Activated CD4-positive, alpha-beta T cell treated with anti-CD3 and anti-CD28 coated beads for 4 hours (primary cell): ENCODE measurements around the gene SPSB2.
"Not testable (repeated sequence)": the region's sequence is repeated elsewhere in the genome, so short reads cannot be mapped to it uniquely, and the experiment has no call there.

Source experiments
- DNase-seq, 2 donors: peaks; one replicate each; pipeline ENCODE4 v3.0.0-alpha.2; 2020

Gene SPSB2

DNA sequence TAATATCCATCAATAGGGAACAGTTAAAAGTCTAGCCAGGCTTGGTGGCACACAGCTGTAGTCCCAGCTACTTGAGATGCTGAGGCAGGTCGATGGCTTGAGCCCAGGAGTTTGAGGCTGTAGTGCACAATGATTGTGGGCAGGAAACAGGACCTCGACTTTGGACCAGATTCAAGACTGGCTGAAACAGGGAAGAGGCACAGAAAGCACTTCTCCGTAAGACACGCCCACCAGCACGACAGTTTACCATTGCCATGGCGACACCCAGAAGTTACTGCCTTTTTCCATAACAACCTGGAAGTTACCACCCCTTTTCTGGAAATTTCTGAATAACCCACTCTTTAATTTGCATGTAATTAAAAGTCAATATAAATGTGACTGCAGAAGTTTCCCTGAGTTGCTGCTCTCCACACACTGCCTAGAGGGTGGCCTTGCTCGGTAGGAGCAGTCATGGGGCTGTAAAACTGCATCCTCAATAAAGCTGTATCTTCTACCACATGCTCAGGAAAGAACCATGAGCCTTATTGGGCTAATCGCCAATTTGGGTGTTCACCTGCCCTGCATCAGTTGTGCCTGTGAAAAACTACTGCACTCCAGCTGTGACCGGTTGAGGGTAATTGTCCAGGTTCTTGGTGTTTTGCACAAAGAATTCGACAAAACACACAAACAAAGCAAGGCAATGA, 26.9 kb upstream of the SPSB2 start:
- peak; percentile 32 to 35 for DNase-seq

DNA sequence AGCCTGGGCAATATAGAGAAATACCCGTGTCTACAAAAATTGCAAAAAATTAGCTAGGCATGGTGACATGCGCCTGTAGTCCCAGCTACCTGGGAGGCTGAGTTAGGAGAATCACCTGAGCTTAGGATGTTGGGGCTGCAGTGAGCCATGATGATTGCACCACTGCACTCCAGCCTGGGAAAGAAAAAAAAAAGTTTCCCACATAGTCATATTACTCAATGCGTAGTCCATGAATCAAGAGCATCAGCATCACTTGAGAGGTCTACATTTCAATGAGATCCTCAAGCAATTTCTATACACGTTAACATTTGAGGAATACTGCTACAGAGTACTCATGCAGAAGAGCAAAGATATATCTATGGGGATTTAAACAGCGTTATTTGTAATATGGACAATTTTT, 26.3 kb upstream of the SPSB2 start:
- DNase-seq = no peak

DNA sequence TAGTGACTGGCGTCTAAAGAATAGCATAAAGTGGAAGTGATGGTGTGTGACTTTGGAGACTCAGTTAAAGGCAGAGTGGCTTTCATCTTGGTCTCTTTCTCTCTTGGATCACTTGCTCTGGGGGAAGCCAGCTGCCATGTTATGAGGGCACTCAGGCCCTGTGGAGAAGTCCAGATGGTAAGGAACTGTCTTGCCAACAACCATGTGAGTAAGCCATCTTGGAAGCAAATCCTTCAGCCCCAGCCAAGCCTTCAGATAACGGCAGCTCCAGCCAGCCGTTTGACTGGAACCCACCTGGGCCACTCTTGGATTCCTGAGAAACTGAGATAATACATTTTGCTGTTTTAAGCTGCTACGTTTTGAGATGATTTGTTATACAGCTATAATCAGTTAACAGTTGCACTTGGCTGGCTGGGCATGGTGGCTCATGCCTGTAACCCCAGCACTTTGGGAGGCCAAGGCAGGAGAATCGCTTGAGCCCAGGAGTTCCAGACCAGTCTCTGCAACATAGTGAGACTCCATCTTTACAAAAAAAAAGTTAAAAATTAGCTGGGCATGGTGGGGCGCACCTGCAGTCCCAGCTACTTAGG, 23.8 kb upstream of the SPSB2 start:
- DNase-seq = no peak

DNA sequence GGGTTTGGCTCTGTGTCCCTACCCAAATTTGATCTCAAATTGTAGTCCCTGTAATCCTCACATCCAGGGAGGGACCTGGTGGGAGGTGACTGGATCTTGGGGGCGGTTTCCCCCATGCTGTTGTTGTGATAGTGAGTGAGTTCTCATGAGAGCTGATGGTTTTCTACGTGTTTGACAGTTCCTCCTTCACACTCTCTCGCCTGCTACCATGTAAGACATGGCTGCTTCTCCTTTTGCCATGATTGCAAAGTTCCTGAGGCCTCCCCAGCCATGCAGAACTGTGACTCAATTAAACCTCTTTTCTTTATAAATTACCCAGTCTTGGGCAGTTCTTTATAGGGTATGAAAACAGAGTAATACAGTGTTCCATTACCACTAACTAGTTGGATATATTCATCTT, 21.2 kb upstream of the SPSB2 start:
- DNase-seq = no peak

DNA sequence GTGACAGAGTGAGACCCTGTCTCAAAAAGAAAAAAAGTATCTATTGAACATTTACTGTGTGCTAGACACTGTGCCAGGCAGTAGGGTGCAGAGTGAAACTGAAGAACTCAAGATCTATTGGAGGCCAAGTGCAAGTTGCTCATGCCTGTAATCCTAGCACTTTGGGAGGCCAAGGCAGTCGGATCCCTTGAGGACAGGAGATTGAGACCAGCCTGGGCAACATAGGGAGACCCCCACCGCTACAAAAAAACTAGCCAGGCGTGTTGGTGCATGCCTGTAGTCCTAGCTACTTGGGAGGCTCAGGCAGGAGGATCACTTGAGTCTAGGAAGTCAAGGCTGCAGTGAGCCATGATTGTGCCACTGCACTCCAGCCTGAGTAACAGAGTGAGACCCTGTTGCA, 19.6 kb upstream of the SPSB2 start:
- not testable (repeated sequence) for DNase-seq

DNA sequence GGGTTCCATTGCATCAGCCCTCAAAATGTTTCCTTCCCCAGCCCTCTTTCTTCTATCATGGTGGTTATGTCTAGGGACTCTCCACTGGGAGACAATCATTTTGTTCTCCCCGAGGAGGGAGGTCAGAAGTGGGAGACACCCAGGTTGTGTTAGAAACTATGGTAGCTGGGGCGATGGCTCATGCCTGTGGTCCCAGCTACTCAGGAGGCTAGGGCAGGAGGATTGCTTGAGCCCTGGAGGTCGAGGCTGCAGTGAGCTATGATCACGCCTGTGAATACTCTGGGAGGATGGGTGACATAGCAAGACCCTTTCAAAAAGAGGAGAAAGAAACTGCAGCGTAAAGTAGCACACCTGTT, 18.5 kb upstream of the SPSB2 start:
- DNase-seq = no peak

DNA sequence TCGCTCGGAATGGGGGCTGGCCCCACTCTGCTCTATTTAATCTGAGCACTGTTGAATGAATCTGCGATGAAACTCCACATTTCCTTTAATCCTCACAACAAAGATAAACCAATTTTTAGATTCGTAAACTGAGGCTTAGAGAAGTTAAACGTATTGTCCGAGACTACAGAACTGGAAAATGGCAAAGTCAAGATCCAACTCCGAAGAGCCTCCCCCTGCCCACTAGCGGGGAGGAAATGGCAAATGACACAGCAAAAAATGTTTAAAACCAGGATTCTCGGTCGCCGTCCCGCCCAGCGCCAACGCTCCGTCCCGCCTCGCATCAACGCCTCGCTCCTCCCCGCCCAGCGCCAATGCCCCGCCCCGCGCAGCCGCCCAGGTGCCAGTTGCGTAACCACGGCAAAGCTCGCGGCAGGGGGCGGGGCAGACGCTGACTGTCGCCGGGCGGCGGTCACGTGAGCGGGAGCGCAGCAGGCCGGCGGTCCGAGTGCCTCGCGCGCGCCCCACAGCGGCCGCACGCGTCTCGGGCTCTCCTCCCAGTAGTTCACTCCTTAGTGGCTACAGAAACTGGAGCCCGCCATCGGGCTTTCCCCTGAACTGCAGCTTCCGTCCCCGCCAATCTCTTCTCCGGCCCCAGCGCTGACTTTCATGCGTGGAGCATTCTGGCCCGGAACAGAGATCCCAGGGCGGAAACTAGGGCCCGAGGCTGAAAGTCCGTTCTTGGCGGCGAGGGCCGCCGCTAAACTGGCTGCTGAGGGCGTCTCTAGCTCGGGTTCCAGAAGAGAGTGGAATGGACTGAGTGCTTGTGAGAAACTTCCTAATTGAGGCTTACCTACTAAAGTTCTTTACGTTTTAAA, 17.9 kb upstream of the SPSB2 start:
- peak; percentile 99 for DNase-seq

DNA sequence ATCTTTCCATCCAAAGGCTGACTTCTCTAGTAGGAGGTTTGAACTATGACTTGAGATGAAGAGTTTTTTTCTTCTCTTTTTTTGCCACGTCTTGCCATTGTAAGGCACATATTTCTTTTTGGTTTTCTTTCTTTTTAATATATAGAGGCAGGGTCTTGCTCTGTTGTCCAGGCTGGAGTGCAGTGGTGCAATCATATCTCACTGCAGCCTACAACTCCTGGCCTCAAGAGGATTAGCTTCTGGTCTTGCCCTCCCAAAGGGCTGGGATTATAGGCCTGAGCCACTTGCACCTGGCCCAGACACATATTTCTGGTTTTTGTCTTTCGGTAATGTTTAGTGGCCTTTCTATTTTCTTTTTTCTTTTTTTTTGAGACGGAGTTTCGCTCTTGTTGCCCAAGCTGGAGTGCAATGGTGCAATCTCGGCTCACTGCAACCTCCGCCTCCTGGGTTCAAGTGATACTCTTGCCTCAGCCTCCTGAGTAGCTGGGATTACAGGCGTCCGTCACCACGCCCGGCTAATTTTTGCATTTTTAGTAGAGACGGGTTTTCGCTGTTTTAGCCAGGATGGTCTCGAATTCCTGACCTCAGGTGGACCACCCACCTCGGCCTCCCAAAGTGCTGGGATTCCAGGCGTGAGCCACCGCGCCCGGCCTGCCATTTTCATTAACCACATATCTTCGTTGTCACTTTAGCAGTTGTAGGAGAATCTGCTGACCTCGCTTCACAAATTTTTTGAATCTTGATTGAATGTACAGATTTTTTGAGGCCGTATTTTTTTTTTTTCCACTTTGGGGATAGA, 16.9 kb upstream of the SPSB2 start:
- not testable (repeated sequence) for DNase-seq

DNA sequence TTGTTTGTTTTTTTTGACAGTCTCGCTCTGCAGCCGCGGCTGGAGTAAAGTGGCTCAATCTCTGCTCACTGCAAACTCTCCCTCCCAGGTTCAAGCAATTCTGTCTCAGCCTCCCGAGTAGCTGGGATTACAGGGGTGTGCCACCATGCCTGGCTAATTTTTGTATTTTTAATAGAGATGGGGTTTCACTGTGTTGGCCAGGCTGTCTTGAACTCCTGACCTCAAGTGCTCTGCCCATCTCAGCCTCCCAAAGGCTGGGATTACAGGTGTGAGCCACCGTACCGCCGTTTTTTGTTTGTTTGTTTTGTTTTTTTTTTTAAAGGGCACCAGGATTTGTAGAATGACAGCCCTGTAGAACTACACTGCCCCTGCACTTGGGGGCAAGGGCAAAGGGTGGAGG, 15.7 kb upstream of the SPSB2 start:
- DNase-seq = not testable (repeated sequence)

DNA sequence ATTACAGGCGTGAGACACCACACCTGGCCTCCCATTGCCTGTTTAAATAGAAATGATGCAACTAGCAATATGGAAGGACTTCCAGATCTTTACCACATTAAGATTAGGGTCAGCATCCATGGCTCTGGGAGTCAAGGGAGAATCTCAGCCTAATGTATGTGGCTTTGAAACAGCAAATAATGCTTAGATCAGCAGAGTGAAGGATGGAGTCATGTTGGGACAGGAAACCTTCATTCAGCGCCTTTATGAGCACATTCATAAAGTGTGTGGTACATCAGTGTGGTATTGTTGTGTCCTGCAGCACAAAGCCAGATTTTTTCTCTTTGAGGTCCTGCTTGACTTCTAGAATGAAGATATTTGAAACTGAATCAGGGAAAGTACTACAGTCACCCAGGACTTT, 15.3 kb upstream of the SPSB2 start:
- no peak for DNase-seq

DNA sequence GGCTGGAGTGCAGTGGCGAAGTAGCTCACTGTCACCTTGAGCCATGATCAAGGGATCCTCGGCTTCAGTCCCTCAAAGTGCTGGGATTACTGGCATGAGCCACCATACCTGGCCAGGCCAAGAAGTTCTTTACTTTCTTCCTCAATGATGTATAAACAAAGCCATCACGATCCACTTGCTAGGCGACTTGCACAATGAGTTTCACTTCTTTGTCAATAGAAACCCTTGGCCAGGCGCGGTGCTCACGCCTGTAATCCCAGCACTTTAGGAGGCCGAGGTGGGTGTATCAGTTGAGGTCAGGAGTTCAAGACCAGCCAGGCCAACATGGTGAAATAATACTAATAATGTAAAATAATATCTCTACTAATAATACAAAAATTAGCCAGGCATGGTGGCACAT, 14.4 kb upstream of the SPSB2 start:
- DNase-seq = no peak

DNA sequence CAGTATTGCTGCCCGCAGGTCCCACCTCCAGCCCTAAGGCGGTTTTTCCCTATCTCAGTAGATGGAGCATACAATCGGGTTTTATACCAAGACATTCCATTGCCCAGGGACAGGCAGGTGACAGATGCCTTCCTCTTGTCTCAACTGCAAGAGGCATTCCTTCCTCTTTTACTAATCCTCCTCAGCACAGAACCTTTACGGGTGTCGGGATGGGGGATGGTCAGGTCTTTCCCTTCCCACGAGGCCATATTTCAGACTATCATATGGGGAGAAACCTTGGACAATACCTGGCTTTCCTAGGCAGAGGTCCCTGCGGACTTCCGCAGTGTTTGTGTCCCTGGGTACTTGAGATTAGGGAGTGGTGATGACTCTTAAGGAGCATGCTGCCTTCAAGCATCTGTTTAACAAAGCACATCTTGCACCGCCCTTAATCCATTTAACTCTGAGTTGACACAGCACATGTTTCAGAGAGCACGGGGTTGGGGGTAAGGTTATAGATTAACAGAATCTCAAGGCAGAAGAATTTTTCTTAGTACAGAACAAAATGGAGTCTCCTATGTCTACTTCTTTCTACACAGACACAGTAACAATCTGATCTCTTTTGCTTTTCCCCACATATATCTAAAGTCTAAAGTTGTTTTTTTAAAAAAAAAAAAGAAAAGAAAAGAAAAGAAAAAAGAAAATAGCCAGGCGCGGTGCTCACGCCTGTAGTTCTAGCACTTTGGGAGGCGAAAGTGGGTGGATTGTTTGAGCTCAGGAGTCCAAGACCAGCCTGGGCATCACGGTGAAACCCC, 13.3 kb upstream of the SPSB2 start:
- DNase-seq = not testable (repeated sequence)

DNA sequence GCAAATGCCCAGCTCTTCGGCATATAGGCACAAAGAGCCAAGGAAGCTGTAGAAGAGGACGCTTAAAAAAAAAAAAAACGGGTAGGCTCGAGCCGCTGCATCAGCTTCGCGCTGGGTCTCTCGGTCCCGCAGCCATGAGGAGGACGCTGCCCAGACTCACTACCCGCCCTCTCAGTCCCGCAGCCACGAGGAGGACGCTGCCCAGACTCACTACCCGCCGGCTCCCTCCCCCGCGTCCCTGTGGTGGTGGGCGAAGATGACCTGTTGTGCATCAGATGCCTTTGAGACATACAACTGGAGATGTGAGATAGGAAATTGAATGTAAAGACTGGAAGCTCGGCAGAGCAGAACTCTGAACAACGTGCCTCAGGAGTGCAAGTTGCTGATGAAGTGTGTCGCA, 11.4 kb upstream of the SPSB2 start:
- no peak for DNase-seq

DNA sequence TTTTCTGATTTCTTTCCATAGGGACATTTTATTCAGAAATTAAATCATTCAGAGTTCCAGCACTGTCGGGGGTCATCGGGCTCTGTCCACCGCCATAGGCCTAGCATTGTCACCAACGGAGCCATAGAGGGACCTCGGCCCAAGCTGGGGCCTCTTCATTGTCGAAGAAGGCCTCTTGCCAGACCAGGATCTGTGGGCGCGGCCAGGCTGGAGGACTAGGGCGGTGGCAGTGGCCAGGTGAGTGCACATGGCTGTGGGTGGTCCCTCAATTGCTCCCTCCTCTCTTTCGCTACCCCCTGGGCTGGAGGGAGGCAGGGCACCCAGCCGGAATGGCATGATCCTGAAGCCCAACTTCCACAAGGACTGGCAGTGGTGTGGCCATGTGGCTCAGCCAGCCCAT, 10.6 kb upstream of the SPSB2 start:
- DNase-seq = no peak

DNA sequence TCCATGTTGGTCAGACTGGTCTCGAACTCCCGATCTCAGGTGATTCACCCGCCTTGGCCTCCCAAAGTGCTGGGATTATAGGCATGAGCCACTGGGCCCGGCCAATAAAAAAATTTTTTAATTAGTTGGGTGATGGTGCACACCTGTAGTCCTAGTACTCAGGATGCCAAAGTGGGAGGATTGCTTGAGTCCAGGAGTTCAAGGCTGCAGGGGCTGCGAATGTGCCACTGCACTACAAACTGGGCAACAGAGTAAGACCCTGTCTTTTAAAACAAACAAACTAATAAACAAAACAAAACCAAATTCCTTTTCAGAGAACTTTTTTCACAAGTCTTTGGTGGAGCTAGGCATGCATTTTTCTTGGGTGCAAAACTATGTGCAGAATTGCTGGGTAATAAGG, 10.1 kb upstream of the SPSB2 start:
- DNase-seq = no peak

DNA sequence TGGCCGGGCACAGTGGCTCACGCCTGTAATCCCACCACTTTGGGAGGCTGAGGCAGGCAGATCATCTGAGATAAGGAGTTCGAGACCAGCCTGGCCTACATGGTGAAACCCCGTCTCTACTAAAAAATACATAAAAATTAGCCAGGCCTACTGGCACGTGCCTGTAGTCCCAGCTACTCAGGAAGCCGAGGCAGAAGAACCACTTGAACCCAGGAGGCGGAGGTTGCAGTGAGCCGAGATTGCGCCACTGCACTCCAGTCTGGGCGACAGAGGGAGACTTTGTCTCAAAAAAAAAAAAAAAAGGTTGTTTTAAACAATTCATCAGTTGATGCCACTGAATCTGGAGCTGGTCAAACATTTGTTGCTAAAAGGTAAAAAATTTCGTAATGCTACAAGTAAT, 6.7 kb upstream of the SPSB2 start:
- not testable (repeated sequence) for DNase-seq

DNA sequence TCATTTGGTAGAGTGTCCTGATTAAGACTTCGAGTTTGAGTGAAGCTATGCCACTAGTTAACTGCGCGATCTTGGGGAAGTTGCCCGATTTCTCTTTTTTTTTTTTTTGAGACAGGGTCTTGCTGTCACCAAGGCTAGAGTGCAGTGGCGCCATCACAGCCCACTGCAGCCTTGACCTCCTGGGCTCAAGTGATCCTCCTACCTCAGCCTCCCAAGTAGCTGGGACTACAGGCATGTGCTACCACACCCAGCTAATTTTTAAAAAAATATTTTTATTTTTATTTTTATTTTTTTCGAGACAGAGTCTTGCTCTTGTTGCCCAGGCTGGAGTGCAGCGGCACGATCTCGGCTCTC, 889 bp upstream of the SPSB2 start:
- not testable (repeated sequence) for DNase-seq

DNA sequence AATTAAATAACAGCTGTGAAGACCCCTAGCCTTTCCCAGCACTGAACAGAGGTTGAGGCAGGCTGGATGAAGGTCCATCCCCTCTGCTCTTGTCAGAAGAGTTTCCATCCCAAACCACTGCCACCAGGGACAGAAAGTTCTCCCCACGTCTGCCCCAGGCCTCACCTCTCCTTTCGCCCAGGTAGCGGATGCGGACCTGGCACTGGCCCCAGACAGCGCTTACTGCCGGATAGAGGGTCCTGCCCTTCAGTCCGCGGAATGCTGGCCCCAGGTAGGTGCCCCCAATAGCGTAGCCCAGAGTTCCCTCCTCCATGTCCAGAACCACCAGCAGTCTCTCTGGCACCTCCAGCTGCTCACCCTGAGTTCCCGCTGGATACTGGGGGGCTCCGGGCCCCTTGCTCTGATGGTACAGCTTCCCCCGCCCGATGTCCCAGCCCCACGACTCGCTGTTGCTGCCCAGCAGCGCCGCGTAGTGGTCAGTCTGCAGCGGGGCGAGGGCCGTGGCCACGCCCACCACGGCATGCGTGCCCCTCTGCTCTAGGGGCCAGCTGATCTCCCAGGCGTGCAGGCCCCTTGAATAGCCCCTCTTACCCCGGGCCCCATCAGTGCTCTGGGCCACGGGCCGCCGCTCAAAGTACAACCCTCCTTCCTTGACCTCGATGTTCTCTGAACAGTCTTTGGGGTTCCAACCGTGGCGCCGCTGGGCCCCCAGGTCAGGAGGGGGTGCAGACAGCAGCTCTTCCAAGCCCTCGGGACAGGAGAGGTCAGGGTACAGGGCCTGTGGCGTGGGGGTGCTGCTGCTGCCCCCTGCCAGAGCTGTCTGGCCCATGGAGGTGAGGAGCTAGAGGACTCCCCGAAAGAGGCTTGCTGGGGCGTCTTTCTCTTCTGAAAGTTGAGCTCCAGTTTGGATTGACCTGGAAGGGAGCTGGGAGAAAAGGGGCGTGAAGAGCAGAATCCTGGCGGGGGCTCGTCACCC, 742 bp downstream of the SPSB2 start:
- DNase-seq = peak; percentile 80 to 83

DNA sequence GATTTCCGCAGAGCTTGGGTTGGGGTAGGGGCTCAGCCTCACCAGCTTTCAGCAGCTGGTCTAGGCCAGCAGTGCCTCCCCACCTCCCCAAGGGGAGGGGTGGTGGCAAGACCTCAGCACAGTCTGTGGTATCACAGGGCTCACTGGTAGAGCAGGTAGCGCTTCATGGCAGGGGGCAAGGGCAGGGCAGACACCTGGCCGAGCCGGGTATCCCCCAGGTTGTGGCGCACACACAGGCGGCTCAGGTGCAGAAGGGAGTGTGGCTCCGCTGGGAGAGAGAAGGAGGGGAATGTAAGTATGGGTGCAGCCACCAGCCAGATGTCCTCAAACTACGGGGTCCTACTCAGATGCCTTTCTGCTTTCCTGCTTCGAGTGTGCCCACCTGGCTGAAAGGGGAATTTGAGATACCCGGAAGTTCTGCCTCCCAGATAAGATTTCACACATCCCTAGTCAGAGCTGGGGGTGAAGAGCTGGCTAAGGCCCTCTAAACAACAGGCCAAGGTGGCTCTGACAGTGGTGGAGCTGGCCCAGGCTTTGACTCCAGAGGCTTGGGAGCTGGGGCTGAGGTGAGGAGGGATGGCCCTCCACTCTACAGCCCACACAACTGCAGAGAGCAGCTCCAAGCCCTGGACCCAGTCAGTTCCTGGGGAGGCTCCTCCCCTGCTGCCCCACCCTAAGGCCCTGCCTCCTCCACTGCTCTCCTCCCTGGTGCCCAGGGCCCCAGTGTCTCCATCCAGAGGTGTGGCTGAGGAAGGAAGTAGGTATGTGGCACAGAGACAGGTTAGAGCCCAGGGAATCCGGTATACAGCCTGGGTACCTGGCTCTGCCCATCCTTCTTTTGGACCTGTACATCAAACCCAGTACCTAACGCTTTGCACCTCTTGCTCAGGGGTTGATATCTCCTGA, 1.8 kb downstream of the SPSB2 start:
- DNase-seq = no peak

DNA sequence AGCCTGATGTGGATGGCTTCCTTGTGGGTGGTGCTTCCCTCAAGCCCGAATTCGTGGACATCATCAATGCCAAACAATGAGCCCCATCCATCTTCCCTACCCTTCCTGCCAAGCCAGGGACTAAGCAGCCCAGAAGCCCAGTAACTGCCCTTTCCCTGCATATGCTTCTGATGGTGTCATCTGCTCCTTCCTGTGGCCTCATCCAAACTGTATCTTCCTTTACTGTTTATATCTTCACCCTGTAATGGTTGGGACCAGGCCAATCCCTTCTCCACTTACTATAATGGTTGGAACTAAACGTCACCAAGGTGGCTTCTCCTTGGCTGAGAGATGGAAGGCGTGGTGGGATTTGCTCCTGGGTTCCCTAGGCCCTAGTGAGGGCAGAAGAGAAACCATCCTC, 2.8 kb downstream of the SPSB2 start:
- DNase-seq = not testable (repeated sequence)
